GM20000 (cell line): ENCODE results near the gene ATAD2B.

Experiments used
- DNase-seq: peaks from one replicate; pipeline ENCODE4 v3.0.0; 2012; ENCODE audit warnings: low spot score
- CTCF ChIP-seq: IDR thresholded peaks from 2 replicates; pipeline ENCODE4 v1.5.1; 2012; ENCODE audit warnings: mild to moderate bottlenecking, control low read depth; ENCODE audit errors: extremely low read depth, missing control alignments

The ATAD2B gene

GRCh38 chr2:23871206-23871605, 55.7 kb downstream of the ATAD2B start:
- DNase-seq: no peak
- no peak for TF ChIP-seq CTCF

GRCh38 chr2:23867449-23867848, 59.5 kb downstream of the ATAD2B start:
- no peak for TF ChIP-seq CTCF
- DNase-seq: no peak

GRCh38 chr2:23862716-23863426, 64.1 kb downstream of the ATAD2B start:
- no peak for DNase-seq
- TF ChIP-seq CTCF: no peak

GRCh38 chr2:23861952-23862351, 65.0 kb downstream of the ATAD2B start:
- DNase-seq: no peak
- no peak for TF ChIP-seq CTCF

- no peak for DNase-seq
- TF ChIP-seq CTCF: no peak
Observed at GRCh38 chr2:23859983-23860382, 66.9 kb downstream of the ATAD2B start.

GRCh38 chr2:23859234-23859633, 67.7 kb downstream of the ATAD2B start:
- no peak for TF ChIP-seq CTCF
- no peak for DNase-seq

- peak; percentile 40 for DNase-seq
- no peak for TF ChIP-seq CTCF
Observed at GRCh38 chr2:23850564-23851256, 76.2 kb downstream of the ATAD2B start.
